Esophagus squamous epithelium (tissue), 4 donors: Measurements from ENCODE around the gene CERS1.

Experiments
- CTCF ChIP-seq, 6 experiments: fragments of 450-650 bp in 4 of 6; fragments of 200-600 bp in 2 of 6; sonication (generic) in 2 of 6; IDR thresholded peaks; one replicate each; pipeline ENCODE4 v1.5.1; 2016 to 2019; ENCODE audit warnings: antibody characterized with exemption in 6 of 6, mild to moderate bottlenecking in 4 of 6, moderate library complexity in 4 of 6
- POLR2A ChIP-seq, 4 donors: fragments of 450-650 bp; IDR thresholded peaks; one replicate each; pipeline ENCODE4 v1.6.1; 2017; ENCODE audit warnings: antibody characterized with exemption in 4 of 4, mild to moderate bottlenecking in 4 of 4, moderate library complexity in 3 of 4

- TF ChIP-seq CTCF (IDR thresholded peaks at IDR 0.05) (no peak), POLR2A (IDR thresholded peaks at IDR 0.05) (no peak)
Measured at GRCh38 chr19:18889949-18890745, 5.8 kb downstream of the CERS1 start.
